Measurements from ENCODE around the gene FIGNL2.

- TF ChIP-seq POLR2A (IDR thresholded peaks at IDR 0.05), result no peak
- no peak for TF ChIP-seq CTCF (IDR thresholded peaks at IDR 0.05)
- TF ChIP-seq POLR2AphosphoS5 (IDR thresholded peaks at IDR 0.05), result no peak
Measured at GRCh38 chr12:51785906-51786305, 62.6 kb downstream of the FIGNL2 start.

Data from breast epithelium (tissue), 3 donors.